MCF 10A (cell line): Measurements from ENCODE around the gene ZNF83. TPM values are rescaled to one million over a fixed set of nuclear protein-coding genes. Genes with fewer than 3 reads are reported as not detected.
"Not testable (repeated sequence)": the region's sequence is repeated elsewhere in the genome, so short reads cannot be mapped to it uniquely, and the experiment has no call there.

Experiments
- BruUV-seq: library from RNA; stranded (reverse); fragments of 400-500 nt; replicated peaks from 2 replicates; lab custom pipeline; 2021; lab: Mats Ljungman, UMichigan
- CTCF ChIA-PET: fragments of 300-600 bp; sonication (Branson Sonifier 250); formaldehyde crosslinking; extraction: SDS; loops from one replicate; lab custom pipeline; 2021; ENCODE audit warnings: antibody characterized with exemption, inconsistent platforms; lab: Yijun Ruan, JAX
- POLR2A ChIA-PET: fragments of 300-600, 350-650 bp; sonication (Branson Sonifier 250); formaldehyde crosslinking; extraction: SDS; loops from one replicate; lab custom pipeline; 2020; ENCODE audit warnings: antibody characterized with exemption, inconsistent platforms; lab: Yijun Ruan, JAX
- DNase-seq: peaks from one replicate; pipeline ENCODE4 v3.0.0-alpha.2; 2018; ENCODE audit not compliant: unreplicated experiment
- H3K27ac Mint-ChIP-seq: one replicate; pipeline ENCODE4 v1.8.0; 2022; ENCODE audit warnings: mild to moderate bottlenecking, low read depth, mixed read lengths; ENCODE audit not compliant: unreplicated experiment
- H3K27me3 Mint-ChIP-seq: one replicate; pipeline ENCODE4 v1.8.0; 2022; ENCODE audit warnings: mixed read lengths; ENCODE audit not compliant: insufficient read depth, unreplicated experiment
- H3K36me3 Mint-ChIP-seq: one replicate; pipeline ENCODE4 v1.8.0; 2022; ENCODE audit warnings: mild to moderate bottlenecking, moderate library complexity, mixed read lengths; ENCODE audit not compliant: insufficient read depth, unreplicated experiment
- H3K4me1 Mint-ChIP-seq: one replicate; pipeline ENCODE4 v1.8.0; 2022; ENCODE audit warnings: mixed read lengths; ENCODE audit not compliant: insufficient read depth, unreplicated experiment
- H3K4me3 Mint-ChIP-seq: one replicate; pipeline ENCODE4 v1.8.0; 2022; ENCODE audit warnings: mild to moderate bottlenecking, moderate library complexity, mixed read lengths; ENCODE audit not compliant: unreplicated experiment
- H3K9me3 Mint-ChIP-seq: one replicate; pipeline ENCODE4 v1.8.0; 2022; ENCODE audit warnings: mixed read lengths; ENCODE audit not compliant: unreplicated experiment
- intact Hi-C: fragments of 100-400 bp; cut with micrococcal nuclease; formaldehyde crosslinking; loops from 2 replicates; pipeline ENCODE4 v1.14.1; 2022
- total RNA-seq: library from RNA; stranded (reverse); gene quantifications from 2 replicates; pipeline ENCODE4 v1.2.3, GENCODE V29; 2022
- TF ChIP-seq, protein P1 (sequence below): fragments of 200-600 bp; IDR thresholded peaks from one replicate; pipeline ENCODE4 v1.8.0; 2022; ENCODE audit warnings: antibody characterized with exemption, mild to moderate bottlenecking; ENCODE audit not compliant: unreplicated experiment

The ZNF83 gene
- total RNA-seq, 1 experiment from 2014 or later: 58.9 TPM

DNA sequence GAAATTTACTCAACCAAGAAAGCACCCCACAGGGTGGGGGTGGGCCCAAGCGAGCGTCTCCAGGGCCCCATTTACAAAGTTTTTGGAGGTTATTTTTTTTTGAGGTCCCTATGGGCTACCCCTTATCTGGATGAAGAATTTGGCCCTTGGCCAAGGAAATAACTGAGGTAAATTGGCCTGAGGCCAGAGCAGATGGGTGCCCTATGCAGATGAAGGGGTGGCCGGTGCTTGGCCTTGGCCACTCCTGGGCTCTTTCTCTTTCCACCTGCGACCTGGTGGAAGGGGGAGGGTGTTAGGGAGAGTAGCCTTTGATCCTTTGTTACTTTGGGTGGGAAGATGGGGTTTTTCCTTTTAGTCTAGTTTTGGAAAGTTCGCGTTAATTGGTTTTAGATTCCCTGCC lies 52.6 kb downstream of the ZNF83 start:
- CTCF ChIA-PET: no interaction called here
- H3K4me3 Mint-ChIP-seq: no peak overlapping the region
- POLR2A ChIA-PET: no interaction called here
- intact Hi-C loops: no loop called here
- peaks cover 38% of the 10 kb centered on the region for H3K36me3 Mint-ChIP-seq
- DNase-seq: no peak
- H3K27me3 Mint-ChIP-seq: no peaks in the 10 kb centered on the region
- H3K9me3 Mint-ChIP-seq: peaks cover 7% of the 10 kb centered on the region
- BruUV-seq: no TSS peak
- H3K4me1 Mint-ChIP-seq: no peaks in the 10 kb centered on the region
- H3K27ac Mint-ChIP-seq: no peak overlapping the region
- TF ChIP-seq, protein P1, sequence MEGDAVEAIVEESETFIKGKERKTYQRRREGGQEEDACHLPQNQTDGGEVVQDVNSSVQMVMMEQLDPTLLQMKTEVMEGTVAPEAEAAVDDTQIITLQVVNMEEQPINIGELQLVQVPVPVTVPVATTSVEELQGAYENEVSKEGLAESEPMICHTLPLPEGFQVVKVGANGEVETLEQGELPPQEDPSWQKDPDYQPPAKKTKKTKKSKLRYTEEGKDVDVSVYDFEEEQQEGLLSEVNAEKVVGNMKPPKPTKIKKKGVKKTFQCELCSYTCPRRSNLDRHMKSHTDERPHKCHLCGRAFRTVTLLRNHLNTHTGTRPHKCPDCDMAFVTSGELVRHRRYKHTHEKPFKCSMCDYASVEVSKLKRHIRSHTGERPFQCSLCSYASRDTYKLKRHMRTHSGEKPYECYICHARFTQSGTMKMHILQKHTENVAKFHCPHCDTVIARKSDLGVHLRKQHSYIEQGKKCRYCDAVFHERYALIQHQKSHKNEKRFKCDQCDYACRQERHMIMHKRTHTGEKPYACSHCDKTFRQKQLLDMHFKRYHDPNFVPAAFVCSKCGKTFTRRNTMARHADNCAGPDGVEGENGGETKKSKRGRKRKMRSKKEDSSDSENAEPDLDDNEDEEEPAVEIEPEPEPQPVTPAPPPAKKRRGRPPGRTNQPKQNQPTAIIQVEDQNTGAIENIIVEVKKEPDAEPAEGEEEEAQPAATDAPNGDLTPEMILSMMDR: no peak

DNA sequence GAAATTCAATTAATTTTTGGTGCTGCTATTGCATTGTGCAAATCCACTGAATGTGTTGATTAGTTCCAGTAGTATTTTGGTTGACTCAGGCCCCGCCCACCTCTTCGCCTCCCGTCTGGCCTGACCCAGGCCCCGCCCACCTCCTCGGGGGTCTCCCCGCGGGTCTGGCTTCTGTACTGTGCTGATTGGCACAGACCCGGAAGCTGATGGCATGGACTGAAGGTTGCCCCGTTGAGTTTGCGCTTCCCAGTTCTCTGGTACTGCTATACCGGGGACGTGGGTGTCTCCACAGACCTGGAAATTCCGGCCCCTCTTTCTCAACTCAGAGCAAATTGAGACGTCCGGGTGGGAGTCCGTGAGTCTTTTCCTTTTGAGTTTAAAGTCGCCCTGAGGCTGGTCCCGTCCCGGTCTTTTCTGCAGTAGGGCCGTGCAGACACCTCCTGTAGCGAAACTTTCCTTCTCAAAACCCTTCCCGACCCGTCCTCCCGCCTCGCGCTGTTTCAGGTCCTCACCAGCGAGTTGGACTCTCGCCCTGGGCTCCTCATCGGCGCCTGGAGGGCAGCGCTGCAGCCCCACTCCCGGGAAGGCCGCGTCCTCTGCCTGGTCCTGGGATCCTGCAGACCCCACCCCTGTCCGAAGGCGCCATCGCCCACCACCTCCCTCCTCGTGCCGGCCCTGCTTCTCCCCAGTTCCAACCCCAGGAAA lies 53.3 kb downstream of the ZNF83 start:
- H3K27me3 Mint-ChIP-seq: no peaks in the 10 kb centered on the region
- TF ChIP-seq, protein P1: no peak
- intact Hi-C loops: no loop called here
- H3K27ac Mint-ChIP-seq: no peak overlapping the region
- H3K9me3 Mint-ChIP-seq: peaks cover 7% of the 10 kb centered on the region
- no peak for DNase-seq
- CTCF ChIA-PET: no interaction called here
- POLR2A ChIA-PET: no interaction called here
- no peaks in the 10 kb centered on the region for H3K4me1 Mint-ChIP-seq
- H3K4me3 Mint-ChIP-seq: no peak overlapping the region
- BruUV-seq: no TSS peak
- H3K36me3 Mint-ChIP-seq: peaks cover 38% of the 10 kb centered on the region

DNA sequence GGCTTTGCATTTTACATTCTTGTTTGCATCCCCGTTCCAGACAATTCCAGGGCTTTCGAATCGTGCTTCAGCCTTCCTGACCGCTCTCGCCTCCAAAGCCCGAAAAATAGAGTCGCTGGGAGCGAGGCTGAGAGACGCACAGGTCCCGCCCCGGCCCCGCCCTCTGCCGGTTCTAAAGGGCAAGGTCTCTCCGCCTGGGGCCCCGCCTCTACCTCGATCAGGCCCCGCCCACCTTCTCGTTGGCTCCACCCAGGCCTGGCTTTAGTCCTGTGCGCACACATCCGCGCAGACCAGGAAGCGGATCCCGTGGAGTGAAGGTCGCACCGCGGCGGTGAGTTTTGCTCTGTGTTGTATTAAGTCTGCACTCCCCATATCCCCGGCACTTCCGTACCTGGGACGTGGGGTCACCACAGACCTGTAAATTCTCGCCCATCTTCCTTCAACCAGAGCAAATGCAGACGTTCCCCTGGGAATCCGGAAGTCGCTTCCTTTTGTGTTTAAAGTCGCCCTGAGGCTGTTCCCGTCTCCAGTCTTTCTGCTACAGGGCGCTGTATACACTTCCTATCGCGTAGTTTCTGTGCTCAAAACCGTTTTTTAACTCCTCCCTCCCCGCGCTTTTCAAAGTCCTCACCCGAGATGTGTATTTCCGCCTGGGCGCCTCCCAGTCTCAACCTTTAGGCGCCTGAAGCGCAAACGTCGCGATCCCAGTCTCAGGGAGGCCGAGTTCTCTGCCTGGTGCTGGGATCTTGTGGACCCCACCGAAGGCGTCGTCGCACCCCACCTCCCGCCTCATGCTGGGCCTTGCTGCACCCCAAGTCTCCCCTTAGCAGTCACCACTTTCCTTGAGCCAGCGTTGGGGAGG lies 67.9 kb downstream of the ZNF83 start, which contains the start of gene ZNF701:
ZNF701 (plus strand) TSS at position 288 of the 862 bp plus-strand sequence. CDS start 3,861 bp downstream, outside the sequence.
- Mint-ChIP-seq H3K4me1 (peaks cover 12% of the 10 kb centered on the region), H3K36me3 (peaks cover 36% of the 10 kb centered on the region), H3K4me3 (peak within 1 kb of the TSS; percentile 89), H3K27ac (peak within 1 kb of the TSS; percentile 90), H3K27me3 (no peaks in the 10 kb centered on the region), H3K9me3 (peaks cover 24% of the 10 kb centered on the region)
- BruUV-seq: TSS peak; percentile 80
- POLR2A ChIA-PET: interaction anchor here (1.0 kb wide), 1 partner anchor 11 kb away, joined by 3 read pairs; no protein-coding TSS in a partner anchor
- CTCF ChIA-PET: no interaction called here
- TF ChIP-seq, protein P1: peak; percentile 26
- peak; percentile 75 for DNase-seq
- intact Hi-C loops: no loop called here

DNA sequence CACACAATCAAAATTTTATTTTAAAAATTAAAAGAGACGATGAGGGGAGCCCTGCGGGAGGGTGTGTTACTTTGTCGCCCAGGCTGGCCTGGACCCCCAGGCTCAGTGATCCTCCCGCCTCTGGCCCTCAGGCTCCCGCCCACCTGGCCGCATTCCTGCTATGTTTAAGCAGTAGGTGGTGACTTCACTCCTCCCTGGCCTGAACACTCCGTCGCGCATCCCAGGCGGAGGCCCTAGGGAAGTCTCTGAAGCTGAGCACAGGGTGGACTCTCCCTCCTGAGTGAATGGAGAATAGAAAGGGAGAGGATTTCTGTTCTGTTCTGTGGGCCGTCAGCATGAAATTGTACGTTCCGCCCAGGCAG lies 68.5 kb downstream of the ZNF83 start:
- H3K27me3 Mint-ChIP-seq, BruUV-seq, POLR2A ChIA-PET, intact Hi-C loops, CTCF ChIA-PET, H3K27ac Mint-ChIP-seq, DNase-seq: not testable (repeated sequence)
- Mint-ChIP-seq H3K4me3 (peak overlapping the region; percentile 89), H3K4me1 (peaks cover 12% of the 10 kb centered on the region), H3K9me3 (peaks cover 24% of the 10 kb centered on the region), H3K36me3 (peaks cover 38% of the 10 kb centered on the region)
